ENCODE results near the gene YIPF6.
"Not testable (repeated sequence)": the region's sequence is repeated elsewhere in the genome, so short reads cannot be mapped to it uniquely, and the experiment has no call there.

YIPF6 gene

GRCh38 chrX:68534691-68535090 is 35.8 kb downstream of the YIPF6 start:
- no peak for DNase-seq (ENCODE audit: low spot score)
- in situ Hi-C loops (cut with MboI; ENCODE audit: low pct_unique_long_range_greater_than_20kb, low sequenced_read_pairs, unreplicated experiment): no loop called here
- TF ChIP-seq, protein P1, sequence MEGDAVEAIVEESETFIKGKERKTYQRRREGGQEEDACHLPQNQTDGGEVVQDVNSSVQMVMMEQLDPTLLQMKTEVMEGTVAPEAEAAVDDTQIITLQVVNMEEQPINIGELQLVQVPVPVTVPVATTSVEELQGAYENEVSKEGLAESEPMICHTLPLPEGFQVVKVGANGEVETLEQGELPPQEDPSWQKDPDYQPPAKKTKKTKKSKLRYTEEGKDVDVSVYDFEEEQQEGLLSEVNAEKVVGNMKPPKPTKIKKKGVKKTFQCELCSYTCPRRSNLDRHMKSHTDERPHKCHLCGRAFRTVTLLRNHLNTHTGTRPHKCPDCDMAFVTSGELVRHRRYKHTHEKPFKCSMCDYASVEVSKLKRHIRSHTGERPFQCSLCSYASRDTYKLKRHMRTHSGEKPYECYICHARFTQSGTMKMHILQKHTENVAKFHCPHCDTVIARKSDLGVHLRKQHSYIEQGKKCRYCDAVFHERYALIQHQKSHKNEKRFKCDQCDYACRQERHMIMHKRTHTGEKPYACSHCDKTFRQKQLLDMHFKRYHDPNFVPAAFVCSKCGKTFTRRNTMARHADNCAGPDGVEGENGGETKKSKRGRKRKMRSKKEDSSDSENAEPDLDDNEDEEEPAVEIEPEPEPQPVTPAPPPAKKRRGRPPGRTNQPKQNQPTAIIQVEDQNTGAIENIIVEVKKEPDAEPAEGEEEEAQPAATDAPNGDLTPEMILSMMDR (IDR thresholded peaks at IDR 0.05; ENCODE audit: extremely low read depth, insufficient read depth, missing control alignments): no peak

GRCh38 chrX:68536429-68536828 is 37.6 kb downstream of the YIPF6 start:
- TF ChIP-seq, protein P1 (IDR thresholded peaks at IDR 0.05; ENCODE audit: extremely low read depth, insufficient read depth, missing control alignments): no peak
- in situ Hi-C loops (cut with MboI; ENCODE audit: low pct_unique_long_range_greater_than_20kb, low sequenced_read_pairs, unreplicated experiment): no loop called here

DNA sequence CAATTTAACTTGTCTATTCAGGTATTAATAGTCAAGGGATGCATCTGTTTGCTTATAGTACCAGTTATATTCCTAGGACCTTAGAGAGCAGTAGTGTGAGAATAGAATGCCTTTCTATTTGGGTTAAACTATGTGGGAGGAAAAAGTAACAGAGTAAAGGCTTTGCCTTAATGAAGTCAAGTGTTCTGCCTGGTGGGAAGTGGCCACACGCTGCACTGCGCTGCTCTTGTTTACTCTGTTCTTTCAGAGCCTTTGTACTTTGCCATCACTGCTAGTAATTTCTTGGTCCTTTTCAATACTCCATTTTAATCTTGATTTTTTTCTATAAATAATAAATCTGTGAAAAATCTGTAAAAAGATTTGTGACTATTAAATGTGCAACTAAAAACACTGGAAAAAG is 38.0 kb downstream of the YIPF6 start:
- no peak for DNase-seq (ENCODE audit: low spot score)
- in situ Hi-C loops (cut with MboI; ENCODE audit: low pct_unique_long_range_greater_than_20kb, low sequenced_read_pairs, unreplicated experiment): no loop called here
- TF ChIP-seq, protein P1 (IDR thresholded peaks at IDR 0.05; ENCODE audit: extremely low read depth, insufficient read depth, missing control alignments): no peak

More at GRCh38 chrX:68536429-68536828, 37.6 kb downstream of the YIPF6 start:
- DNase-seq (ENCODE audit: low spot score): no peak

DNA sequence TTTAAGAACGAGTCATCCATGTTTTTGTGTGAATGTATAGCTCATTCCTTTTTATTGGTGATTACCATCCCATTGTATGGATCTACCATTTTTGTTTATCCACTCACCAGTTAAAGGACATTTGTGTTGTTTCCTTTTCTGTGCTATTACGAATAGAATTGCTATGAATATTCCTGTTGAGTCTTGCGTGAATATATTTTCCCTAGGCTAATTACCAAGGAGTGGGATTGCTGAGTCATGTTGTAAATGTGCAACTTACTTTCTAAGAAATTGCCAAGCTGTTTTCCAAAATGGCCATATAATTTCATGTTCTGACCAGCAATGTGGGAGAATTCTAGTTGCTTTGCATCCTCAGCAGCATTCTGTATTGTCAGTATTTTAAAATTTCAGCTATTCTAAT is 51.3 kb downstream of the YIPF6 start:
- in situ Hi-C loops (cut with MboI; ENCODE audit: low pct_unique_long_range_greater_than_20kb, low sequenced_read_pairs, unreplicated experiment): no loop called here
- no peak for DNase-seq (ENCODE audit: low spot score)
- TF ChIP-seq, protein P1 (IDR thresholded peaks at IDR 0.05; ENCODE audit: extremely low read depth, insufficient read depth, missing control alignments): no peak

- in situ Hi-C loops (cut with MboI; ENCODE audit: low pct_unique_long_range_greater_than_20kb, low sequenced_read_pairs, unreplicated experiment): no loop called here
- DNase-seq (ENCODE audit: low spot score): no peak
- TF ChIP-seq, protein P1 (IDR thresholded peaks at IDR 0.05; ENCODE audit: extremely low read depth, insufficient read depth, missing control alignments): no peak
Measured at GRCh38 chrX:68556036-68556435, 57.2 kb downstream of the YIPF6 start.

GRCh38 chrX:68557126-68557525 is 58.3 kb downstream of the YIPF6 start:
- in situ Hi-C loops (cut with MboI; ENCODE audit: low pct_unique_long_range_greater_than_20kb, low sequenced_read_pairs, unreplicated experiment); DNase-seq (ENCODE audit: low spot score): not testable (repeated sequence)

- in situ Hi-C loops (cut with MboI; ENCODE audit: low pct_unique_long_range_greater_than_20kb, low sequenced_read_pairs, unreplicated experiment); DNase-seq (ENCODE audit: low spot score): not testable (repeated sequence)
Measured at GRCh38 chrX:68559905-68560304, 61.1 kb downstream of the YIPF6 start.

DNA sequence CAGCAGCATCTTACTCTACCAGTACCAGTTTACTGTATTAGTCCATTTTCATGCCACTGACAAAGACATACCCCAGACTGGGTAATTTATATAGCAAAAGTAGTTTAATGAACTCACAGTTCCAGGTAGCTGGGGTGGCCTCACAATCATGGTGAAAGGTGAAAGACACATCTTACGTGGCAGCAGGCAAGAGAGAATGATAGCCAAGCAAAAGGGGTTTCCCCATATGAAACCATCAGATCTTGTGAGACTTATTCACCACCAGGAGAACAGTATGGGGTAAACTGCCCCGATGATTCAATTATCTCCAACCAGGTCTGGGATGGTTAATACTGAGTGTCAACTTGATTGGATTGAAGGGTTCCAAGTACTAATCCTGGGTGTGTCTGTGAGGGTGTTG is 69.3 kb downstream of the YIPF6 start:
- in situ Hi-C loops (cut with MboI; ENCODE audit: low pct_unique_long_range_greater_than_20kb, low sequenced_read_pairs, unreplicated experiment): no loop called here
- no peak for DNase-seq (ENCODE audit: low spot score)
- TF ChIP-seq, protein P1 (IDR thresholded peaks at IDR 0.05; ENCODE audit: extremely low read depth, insufficient read depth, missing control alignments): no peak

Measured in GM13977 (cell line).